DMS114 treated with DMSO at 0.1 percent for 48 hours (cell line): ENCODE measurements around the gene ZNF282.

Experiments
- DNase-seq: peaks from one replicate; lab custom pipeline; 2025; ENCODE audit not compliant: unreplicated experiment; lab: John Stamatoyannopoulos, UW

Gene ZNF282

GRCh38 chr7:149195180-149196150, at the start of gene ZNF282:
Gene ZNF282, plus strand, starts transcription at chr7:149195546. Its CDS starts 44 bp downstream, at chr7:149195590.
- DNase-seq: peak; percentile 74

DNA sequence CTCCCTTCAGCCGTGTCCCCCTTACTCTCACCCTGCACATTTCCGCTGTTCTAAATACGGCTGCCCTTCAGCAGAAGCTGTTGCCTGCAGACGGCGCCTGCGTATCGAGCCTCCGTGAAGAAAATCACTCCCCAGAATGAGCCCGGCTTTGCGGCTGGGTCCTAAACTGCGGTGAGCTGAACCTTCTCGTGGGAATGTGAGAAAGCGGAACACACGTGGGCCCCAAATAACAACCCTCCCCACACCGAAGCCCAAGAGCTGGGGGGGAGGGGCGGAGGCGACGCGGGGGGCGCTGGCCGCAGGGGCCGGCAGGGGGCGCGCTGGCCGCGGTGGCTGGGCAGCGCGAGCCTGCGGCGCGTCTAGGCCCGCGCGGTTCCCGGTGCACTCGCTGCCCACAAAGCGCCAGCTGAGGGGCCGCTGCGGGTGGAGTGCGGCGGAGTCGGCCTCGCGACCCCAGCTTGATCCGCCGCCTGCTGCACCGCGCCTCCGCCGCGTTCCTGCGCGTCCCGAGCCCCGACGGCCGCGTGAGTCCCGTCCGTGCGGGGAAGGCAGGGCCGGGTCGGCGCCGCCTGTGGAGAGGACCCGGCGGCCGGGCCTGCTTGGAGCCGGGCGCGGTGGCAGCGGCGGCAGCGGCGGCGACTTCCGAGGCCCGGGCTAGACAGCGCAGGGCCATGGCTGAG, 48.1 kb upstream of the ZNF282 start, which contains the start of gene ZNF398:
Gene ZNF398 (plus strand): TSS at position 382 of the 680 bp plus-strand sequence. CDS start 290 bp downstream, at position 672.
- peak; percentile 54 for DNase-seq

DNA sequence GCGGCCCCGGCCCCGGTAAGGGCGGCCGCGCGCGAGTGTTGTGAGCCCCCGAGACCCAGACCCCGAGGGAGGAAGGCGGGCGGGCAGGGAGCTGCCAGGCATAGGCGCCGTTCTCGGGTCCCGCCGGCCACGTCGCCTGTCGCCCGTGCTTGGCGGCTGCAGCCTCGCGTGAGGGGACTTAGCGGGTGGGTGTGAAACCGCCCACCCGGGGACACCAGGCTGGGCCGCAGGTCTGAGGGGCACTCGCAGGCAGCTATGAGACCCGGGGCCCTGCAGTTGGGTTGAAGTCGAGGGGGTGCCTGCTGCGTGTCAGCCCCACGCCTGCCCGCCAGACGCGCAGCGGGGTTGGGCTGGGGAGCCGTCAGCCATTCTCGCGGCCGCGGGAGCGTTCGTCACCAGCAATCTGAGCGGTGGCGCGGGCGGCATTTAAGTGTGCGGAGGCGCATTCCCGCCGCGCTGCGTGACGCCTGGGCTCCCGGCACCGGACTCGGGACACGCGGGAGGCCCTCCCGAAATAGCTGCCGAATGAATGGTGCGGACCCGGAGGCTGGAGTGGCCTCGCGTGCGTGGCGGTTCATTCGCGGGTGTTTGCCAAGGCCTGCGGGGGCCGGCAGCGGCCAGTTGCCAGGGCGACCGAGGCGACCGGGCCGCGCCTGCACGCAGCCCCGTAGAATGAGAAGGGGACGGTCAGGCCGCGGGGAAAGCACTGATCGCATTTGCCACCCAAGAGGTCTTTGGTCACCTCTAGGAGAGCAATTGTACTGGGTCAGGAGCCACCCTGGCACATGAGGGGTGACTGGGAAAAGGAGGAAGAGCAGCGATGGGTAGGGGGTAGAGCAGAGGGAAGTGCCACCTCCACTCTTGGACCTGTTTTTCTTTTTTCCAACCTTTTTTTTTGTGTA, 47.3 kb upstream of the ZNF282 start:
- DNase-seq: peak; percentile 17

DNA sequence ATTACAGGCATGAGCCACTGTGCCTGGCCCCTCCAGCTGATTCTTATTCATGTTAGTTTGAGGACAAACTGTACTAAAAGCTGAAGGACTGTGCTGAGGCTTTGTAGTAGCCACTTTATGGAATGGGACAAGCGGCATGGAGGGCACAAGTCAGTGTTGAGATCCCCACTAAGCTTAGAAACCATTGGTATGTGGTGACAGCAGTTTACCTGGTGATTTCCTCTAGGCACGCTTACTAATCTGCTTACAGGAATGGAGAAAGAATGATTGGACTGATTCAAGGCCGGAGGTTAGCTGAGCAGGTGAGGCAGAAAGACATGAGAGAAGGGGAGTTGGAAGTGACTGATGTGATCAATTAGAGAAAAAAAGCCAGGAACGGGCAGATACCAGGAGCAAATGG, 44.4 kb upstream of the ZNF282 start:
- no peak for DNase-seq

DNA sequence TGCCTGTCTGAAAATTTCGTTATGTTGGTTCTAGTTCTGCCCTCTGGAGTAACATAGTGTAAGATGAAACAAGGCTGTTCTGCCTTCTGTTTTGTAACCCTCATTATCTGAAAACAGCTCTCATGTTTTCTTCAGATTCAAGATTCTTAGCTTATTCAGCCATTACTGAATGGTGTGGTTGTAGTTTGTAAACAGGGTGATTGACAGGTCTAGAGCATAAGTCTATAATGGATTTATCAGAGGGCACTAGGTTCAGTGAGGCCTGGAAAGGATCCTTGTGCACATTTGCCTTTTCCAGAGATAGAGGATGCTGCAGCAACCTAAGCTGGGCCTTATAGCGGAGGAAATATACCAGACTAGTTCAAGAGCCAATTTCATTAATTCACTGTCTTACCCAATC, 42.0 kb upstream of the ZNF282 start:
- DNase-seq: no peak

- no peak for DNase-seq
Observed at GRCh38 chr7:149154056-149154455, 41.3 kb upstream of the ZNF282 start.

GRCh38 chr7:149156898-149157297, 38.4 kb upstream of the ZNF282 start:
- no peak for DNase-seq

DNA sequence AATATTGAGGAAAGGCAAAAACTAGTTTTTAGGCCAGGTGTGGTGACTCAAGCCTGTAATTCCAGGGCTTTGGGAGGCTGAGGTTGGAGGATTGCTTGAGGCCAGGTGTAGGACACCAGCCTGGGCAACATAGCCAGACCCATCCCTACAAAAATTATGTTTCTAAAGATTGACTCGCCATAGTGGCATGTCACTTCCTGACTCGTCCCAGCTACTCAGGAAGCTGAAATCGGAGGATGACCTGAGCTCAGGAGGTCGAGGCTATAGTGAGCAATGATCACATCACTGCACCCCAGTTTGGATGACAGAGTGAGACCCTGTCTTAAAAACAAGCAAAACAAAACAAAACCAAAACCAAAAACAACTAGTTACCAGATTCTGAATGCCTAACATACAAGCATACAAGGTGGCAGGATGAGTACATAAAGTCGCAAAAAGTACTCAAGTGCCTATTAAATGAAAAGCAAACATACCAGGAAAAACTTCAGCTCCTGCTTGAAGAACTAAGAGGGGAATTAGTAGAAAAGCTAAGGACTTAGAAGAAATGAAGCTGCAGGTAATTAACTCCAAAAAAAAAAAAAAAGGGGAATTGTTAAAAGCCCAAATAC, 34.0 kb upstream of the ZNF282 start:
- DNase-seq: no peak

DNA sequence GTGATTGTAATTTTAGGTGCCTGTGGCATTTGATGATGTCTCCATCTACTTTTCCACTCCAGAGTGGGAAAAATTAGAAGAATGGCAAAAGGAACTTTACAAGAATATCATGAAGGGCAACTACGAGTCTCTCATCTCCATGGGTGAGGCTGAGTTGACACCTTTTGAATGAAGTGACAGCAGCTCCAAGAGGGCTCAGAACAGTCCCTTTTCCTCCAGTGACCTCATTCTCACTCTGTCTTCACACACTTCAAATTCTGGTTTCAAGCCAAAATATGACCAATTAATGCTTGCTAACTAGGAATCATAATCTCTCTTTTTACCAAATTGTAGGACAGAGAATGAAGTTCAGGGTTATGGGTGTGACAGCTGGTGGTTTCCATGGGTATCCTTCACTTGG, 29.2 kb upstream of the ZNF282 start:
- no peak for DNase-seq

GRCh38 chr7:149166630-149167352, 28.6 kb upstream of the ZNF282 start:
- no peak for DNase-seq

DNA sequence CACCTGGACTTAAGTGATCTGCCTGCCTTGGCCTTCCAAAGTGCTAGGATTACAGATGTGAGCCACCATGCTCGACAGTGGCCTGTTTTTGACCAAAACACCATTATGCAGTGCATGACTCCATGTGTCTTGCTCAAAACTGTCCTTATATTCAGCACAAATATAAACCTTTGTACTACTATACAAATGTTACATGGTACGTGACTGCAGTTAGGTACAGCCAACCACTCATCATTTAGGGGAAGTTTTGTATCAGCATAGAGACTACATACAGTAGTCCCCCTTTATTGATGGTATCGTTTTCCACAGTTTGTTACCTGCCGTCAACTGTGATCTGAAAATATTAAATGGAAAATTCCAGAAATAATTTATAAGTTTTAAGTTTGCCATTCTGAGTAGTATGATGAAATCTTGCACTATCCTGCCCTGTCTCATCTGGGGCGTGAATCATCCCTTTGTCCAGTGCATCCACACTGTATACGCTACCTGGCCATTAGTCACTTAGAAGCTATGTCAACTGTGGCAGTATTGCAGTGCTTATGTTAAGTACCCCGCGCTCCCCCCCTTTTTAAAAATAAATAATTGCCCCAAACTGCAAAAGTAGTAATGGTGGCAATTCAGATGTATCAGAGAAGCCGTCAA, 23.3 kb upstream of the ZNF282 start:
- DNase-seq: no peak

DNA sequence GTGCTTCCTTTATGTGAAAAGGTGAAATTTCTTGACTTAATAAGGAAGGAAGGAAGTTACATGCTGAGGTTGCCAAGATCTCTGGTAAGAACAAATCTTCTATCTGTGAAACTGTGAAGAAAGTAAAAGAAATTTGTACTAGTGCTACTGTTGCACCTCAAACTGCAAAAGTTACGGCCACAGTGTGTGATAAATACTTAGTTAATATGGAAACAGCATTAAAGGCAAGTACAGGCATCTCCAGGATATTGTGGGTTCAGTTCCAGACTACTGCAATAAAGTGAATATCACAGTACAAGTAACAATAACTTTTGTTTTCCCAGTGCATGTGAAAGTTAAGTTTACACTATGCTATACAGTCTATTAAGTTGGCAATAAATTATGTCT, 22.8 kb upstream of the ZNF282 start:
- DNase-seq: no peak

DNA sequence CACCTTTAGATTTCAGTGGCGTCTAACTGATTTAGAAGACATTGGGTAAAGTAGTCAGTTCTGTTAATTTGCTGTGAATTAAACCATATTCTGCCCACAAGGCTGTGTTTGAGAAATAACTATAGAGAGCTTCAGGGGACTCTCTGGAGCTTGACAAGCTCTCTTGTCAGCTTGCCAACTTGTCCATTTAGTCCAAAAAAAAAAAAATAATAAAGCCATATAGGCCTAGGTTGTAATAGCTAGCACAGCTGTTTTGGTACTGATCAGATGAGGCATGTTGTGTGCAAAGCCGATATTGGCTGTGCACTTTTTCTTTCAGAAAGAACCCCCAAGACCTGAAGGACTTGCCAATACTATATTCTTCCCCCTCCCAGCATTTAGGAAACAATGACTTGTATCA, 20.2 kb upstream of the ZNF282 start:
- no peak for DNase-seq

DNA sequence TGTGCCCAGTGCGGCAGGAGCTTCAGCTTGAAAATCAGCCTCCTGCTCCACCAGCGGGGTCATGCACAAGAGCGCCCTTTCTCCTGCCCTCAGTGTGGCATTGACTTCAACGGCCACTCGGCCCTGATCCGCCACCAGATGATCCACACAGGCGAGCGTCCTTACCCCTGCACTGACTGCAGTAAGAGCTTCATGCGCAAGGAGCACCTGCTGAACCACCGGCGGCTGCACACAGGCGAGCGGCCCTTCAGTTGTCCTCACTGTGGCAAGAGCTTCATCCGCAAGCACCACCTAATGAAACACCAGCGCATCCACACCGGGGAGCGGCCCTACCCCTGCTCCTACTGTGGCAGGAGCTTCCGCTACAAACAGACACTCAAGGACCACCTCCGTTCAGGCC, 16.1 kb upstream of the ZNF282 start:
- DNase-seq: no peak

GRCh38 chr7:149180722-149181449, 14.5 kb upstream of the ZNF282 start:
- DNase-seq: no peak

GRCh38 chr7:149181450-149181790, 13.9 kb upstream of the ZNF282 start:
- DNase-seq: no peak

- no peak for DNase-seq
Observed at GRCh38 chr7:149184274-149184673, 11.1 kb upstream of the ZNF282 start.

DNA sequence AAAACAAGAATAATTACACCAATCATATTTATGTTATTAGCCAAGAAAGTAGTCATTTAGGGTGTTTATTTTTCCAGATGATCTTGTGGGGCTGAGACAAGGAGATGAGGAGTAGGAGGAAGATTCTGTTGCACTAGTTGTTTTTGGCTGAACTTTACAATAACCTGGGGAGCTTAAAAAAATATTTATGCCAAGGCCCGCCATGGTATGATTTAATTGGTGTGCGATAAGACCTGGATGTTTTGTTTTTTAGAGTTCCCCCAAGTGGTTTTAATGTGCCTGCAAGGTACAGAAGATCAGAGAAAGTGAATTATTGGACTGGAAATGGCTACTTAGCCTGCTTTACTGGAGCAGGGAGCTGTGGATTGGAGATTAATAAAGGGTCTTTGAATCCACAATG, 7.1 kb upstream of the ZNF282 start:
- no peak for DNase-seq
